ENCODE results near the gene OPCML.

OPCML gene

DNA sequence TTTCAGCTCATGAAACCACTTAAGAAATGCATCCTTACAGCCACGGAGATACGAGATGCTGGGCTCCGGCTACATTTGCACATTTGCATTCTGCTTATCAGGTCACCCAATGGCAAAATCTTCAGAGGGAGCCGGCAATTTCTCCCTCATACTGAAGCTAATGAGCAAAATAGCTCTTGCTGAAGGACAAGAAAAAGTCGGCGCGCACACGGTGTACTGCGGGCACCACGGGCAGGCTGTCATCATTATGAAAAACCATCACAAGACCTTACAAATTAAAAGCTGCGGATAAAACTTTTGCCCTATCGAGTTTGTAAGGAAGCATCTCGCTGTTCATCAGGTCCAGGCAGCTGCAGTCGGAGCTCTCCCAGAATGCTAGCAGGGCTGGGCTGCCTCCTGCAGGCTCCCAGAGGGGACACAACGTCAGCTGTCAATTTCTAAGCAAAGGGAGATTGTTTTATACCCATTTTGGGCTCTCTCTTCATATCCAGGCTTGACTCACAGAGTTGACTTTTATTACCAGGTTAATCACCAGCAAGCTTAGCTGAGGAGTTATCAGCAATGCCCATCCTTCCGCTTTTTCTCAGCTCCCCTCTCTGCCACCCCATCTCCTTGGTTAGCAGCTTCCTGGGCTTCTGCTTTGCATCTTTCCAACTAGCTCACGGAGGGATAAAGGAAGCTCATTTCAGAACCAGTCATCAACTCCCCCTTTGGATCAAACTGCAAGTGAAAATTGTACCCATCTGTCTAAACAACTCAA, 375.1 kb downstream of the OPCML start:
- TF ChIP-seq, protein P1, sequence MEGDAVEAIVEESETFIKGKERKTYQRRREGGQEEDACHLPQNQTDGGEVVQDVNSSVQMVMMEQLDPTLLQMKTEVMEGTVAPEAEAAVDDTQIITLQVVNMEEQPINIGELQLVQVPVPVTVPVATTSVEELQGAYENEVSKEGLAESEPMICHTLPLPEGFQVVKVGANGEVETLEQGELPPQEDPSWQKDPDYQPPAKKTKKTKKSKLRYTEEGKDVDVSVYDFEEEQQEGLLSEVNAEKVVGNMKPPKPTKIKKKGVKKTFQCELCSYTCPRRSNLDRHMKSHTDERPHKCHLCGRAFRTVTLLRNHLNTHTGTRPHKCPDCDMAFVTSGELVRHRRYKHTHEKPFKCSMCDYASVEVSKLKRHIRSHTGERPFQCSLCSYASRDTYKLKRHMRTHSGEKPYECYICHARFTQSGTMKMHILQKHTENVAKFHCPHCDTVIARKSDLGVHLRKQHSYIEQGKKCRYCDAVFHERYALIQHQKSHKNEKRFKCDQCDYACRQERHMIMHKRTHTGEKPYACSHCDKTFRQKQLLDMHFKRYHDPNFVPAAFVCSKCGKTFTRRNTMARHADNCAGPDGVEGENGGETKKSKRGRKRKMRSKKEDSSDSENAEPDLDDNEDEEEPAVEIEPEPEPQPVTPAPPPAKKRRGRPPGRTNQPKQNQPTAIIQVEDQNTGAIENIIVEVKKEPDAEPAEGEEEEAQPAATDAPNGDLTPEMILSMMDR (conservative IDR thresholded peaks at IDR 0.05; ENCODE audit: low read length), result no peak
- DNase-seq (ENCODE audit: low read depth), result no peak
- no peak overlapping the region for H3K4me3 ChIP-seq (ENCODE audit: low read length)

DNA sequence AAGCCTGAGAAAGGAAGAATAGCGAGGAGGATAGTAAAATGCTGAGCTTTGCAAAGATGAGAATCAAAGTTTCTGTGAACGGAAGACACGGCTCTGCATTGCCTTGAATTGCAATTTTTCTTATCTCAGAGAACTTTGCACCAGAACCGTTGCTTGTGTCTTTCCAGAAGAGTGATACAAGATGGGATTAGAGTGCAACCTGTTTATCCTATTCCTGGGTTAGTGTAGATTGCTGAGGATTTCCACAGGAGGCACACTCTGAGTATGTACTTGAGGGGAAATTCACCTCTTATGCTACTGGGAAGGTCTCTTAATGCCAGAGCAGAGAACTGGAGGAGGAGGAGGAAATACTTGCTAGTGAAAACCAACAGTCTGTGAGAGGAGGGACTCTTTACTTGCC, 377.5 kb downstream of the OPCML start:
- no peak overlapping the region for H3K4me3 ChIP-seq (ENCODE audit: low read length)
- TF ChIP-seq, protein P1 (conservative IDR thresholded peaks at IDR 0.05; ENCODE audit: low read length), result no peak
- no peak for DNase-seq (ENCODE audit: low read depth)

DNA sequence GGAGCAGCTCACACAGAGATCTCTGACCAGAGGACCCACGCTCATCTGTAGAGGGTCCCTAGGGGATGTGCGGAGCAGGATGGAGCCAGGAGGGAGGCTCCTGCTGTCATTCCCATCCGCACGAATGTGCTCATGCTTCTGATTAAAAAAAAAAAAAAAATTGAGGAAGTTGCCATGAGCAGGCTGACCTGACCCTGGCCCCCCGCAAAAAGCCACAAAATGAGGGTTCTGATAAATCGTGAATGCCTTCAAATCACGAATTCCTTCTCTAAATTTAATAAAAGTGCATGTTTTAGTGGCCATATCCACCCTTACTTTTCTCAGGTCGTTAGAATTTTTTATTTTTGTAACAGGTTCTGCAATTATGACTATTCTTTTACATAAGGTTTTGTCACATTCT, 378.2 kb downstream of the OPCML start:
- no peak for DNase-seq (ENCODE audit: low read depth)
- TF ChIP-seq, protein P1 (conservative IDR thresholded peaks at IDR 0.05; ENCODE audit: low read length), result no peak
- H3K4me3 ChIP-seq (ENCODE audit: low read length), result no peak overlapping the region

DNA sequence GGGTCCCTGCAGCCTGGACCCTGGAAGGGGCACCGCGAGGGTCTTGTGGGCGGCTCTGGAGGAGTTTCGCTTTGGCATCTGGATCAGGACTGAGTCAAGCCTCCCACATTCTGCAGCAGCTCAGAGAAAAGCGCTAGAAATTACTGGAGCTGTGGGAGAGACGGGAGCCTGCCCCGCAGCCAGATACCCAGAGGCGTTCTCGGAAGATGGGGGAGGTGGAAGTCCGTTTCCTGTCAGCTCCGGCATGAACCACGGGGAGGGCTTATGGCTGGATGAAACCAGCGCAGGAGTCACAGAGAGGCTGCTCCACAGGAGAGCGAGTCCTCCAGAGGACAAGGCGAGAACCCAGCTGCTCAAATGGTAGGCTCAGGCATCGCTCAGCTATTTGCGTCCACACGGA, 379.3 kb downstream of the OPCML start:
- DNase-seq (ENCODE audit: low read depth), result no peak
- TF ChIP-seq, protein P1 (conservative IDR thresholded peaks at IDR 0.05; ENCODE audit: low read length), result no peak
- no peak overlapping the region for H3K4me3 ChIP-seq (ENCODE audit: low read length)

DNA sequence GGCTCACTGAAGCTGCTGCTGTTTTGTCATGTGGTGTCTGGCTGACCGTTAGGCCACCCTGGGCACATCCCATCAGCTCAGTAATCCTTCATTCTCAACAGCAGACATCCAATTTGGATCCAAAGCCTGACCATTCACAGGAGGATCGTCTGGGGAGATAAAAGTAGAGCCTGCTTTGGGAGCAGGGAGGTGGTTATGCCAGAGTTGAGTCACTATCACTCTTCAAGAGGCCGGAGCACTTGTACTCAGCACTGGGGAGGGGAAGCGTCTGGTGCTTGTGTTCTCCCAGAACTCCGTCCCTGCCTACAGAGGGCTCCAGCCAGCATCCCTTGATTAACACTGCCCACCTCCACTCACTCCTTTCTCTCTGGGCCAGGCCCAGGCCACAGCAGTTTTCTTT, 382.6 kb downstream of the OPCML start:
- TF ChIP-seq, protein P1 (conservative IDR thresholded peaks at IDR 0.05; ENCODE audit: low read length), result no peak
- H3K4me3 ChIP-seq (ENCODE audit: low read length), result no peak overlapping the region
- DNase-seq (ENCODE audit: low read depth), result no peak

DNA sequence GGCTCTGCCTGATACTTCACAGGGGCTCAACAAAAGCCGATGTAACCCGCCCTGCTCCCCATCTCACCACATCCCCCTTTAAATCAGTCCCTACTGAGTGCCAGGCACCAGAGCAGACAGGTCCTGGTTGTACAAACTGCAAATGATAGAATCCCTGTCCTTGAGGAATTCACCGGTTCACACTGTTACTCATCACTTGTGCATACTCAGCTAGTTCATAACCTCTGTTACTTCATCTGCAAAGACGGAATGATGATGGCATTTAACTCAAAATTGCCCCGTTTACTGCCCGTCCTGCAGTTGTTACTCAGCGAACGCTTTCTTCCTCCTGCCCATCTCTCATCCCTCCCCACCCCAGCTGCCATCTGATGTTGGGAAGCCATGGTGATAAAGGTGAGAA, 384.7 kb downstream of the OPCML start:
- DNase-seq (ENCODE audit: low read depth), result no peak
- no peak overlapping the region for H3K4me3 ChIP-seq (ENCODE audit: low read length)
- TF ChIP-seq, protein P1 (conservative IDR thresholded peaks at IDR 0.05; ENCODE audit: low read length), result no peak

DNA sequence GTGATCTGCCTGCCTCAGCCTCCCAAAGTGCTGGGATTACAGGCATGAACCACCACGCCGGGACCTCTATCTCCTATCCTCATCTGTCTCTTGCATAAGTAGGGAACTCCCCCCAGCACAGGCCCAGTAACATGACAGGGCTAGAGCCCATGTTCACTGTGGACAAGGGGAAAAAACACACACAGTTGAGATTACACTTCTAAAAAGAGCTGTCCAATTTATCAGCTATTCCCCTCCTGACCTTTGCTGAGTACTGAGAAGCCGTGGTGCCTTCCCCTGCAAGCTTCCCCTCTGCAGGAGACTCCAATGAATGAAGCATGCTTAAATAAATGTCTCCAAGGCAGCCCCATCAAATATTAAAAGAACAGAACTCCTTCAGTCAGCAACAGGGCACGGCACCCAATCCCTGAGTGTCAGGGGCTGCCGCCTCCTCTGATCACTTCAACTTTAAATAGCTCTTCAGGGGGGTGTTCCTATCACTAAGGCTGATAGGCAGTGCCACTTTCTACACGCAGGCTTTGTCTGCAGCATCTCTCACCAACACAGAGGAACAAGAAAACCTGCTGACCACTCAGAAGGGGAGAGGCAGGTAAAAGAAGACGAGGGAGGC, 385.5 kb downstream of the OPCML start:
- no peak overlapping the region for H3K4me3 ChIP-seq (ENCODE audit: low read length)
- no peak for DNase-seq (ENCODE audit: low read depth)
- TF ChIP-seq, protein P1 (conservative IDR thresholded peaks at IDR 0.05; ENCODE audit: low read length), result no peak

Measured in AG10803 (cell line).